Brain microvascular endothelial cell (primary cell): ENCODE measurements around the gene SPATA18.
A peak's percentile ranks its signal among the peaks of the same experiment; 100 is the strongest.

Experiments used
- DNase-seq: peaks from one replicate; pipeline ENCODE4 v3.0.0-alpha.2; 2020
- H3K27ac ChIP-seq: fragments of 250-450 bp; sonication (Bioruptor Pico); 2 replicates; pipeline ENCODE4 v1.5.1; 2020; ENCODE audit warnings: mild to moderate bottlenecking, moderate library complexity
- H3K27me3 ChIP-seq: fragments of 250-450 bp; sonication (Bioruptor Pico); replicated peaks from 2 replicates; pipeline ENCODE4 v1.5.1; 2020; ENCODE audit warnings: mild to moderate bottlenecking
- H3K36me3 ChIP-seq: fragments of 250-450 bp; sonication (Bioruptor Pico); replicated peaks from 2 replicates; pipeline ENCODE4 v1.5.1; 2020; ENCODE audit warnings: mild to moderate bottlenecking
- H3K4me3 ChIP-seq: 2 replicates; pipeline ENCODE4 v1.5.1; 2011; ENCODE audit warnings: low read depth, mild to moderate bottlenecking, control low read depth, low read length, moderate library complexity
- in situ Hi-C: cut with HindIII; loops from 2 replicates; pipeline ENCODE4 v1.10.0; 2017; ENCODE audit warnings: low sequenced_read_pairs, low pct_ligation_motif_present
- TF ChIP-seq, protein P1 (sequence below): IDR thresholded peaks from 2 replicates; pipeline ENCODE4 v1.5.1; 2011; ENCODE audit warnings: low read depth, mild to moderate bottlenecking, moderate library complexity, low read length, control low read depth, inconsistent platforms; ENCODE audit errors: missing control alignments

The SPATA18 gene

GRCh38 chr4:52051213-52051614, at the start of gene SPATA18:
SPATA18 (plus strand) TSS chr4:52051304; CDS start chr4:52051705, 401 bp downstream.
- Histone ChIP-seq H3K36me3 (no peaks in the 10 kb centered on the region), H3K4me3 (peak within 1 kb of the TSS; percentile 69), H3K27ac (peak within 1 kb of the TSS; percentile 29), H3K27me3 (peaks cover 2% of the 10 kb centered on the region)
- DNase-seq = no peak
- in situ Hi-C loops = no loop called here
- TF ChIP-seq, protein P1, sequence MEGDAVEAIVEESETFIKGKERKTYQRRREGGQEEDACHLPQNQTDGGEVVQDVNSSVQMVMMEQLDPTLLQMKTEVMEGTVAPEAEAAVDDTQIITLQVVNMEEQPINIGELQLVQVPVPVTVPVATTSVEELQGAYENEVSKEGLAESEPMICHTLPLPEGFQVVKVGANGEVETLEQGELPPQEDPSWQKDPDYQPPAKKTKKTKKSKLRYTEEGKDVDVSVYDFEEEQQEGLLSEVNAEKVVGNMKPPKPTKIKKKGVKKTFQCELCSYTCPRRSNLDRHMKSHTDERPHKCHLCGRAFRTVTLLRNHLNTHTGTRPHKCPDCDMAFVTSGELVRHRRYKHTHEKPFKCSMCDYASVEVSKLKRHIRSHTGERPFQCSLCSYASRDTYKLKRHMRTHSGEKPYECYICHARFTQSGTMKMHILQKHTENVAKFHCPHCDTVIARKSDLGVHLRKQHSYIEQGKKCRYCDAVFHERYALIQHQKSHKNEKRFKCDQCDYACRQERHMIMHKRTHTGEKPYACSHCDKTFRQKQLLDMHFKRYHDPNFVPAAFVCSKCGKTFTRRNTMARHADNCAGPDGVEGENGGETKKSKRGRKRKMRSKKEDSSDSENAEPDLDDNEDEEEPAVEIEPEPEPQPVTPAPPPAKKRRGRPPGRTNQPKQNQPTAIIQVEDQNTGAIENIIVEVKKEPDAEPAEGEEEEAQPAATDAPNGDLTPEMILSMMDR = no peak

GRCh38 chr4:52001616-52002015, 49.5 kb upstream of the SPATA18 start:
- Histone ChIP-seq H3K27ac (no peak overlapping the region), H3K4me3 (no peak overlapping the region), H3K36me3 (no peaks in the 10 kb centered on the region), H3K27me3 (no peaks in the 10 kb centered on the region)
- TF ChIP-seq, protein P1 = no peak
- in situ Hi-C loops = no loop called here
- DNase-seq = no peak

DNA sequence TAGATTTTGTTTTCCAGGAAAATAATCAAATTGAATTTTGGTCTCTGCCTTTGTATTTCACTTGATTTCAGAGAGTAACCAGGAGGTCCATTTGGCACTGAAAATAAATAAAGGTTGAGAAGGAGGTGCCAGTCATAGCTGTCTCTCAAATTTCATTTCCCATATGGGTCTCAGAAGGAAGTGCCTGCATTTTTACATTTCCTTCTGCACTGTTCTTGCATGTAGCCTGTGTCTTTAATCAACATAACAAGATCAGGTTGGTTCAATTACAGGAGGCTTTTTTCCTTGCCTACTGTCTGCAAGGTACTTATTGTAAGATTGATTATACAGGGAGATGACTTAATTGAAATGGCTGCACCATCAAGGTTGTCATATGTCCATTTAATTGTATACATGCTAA, 46.7 kb upstream of the SPATA18 start:
- H3K36me3 ChIP-seq = no peaks in the 10 kb centered on the region
- in situ Hi-C loops = no loop called here
- TF ChIP-seq, protein P1 = no peak

GRCh38 chr4:52005604-52006273, 45.4 kb upstream of the SPATA18 start:
- Histone ChIP-seq H3K36me3 (no peaks in the 10 kb centered on the region), H3K27me3 (no peaks in the 10 kb centered on the region), H3K27ac (no peak overlapping the region), H3K4me3 (no peak overlapping the region)
- in situ Hi-C loops = no loop called here
- no peak for DNase-seq
- TF ChIP-seq, protein P1 = no peak

More for the DNA sequence above, 46.7 kb upstream of the SPATA18 start:
- DNase-seq = no peak
- Histone ChIP-seq H3K4me3 (no peak overlapping the region), H3K27ac (no peak overlapping the region), H3K27me3 (no peaks in the 10 kb centered on the region)

DNA sequence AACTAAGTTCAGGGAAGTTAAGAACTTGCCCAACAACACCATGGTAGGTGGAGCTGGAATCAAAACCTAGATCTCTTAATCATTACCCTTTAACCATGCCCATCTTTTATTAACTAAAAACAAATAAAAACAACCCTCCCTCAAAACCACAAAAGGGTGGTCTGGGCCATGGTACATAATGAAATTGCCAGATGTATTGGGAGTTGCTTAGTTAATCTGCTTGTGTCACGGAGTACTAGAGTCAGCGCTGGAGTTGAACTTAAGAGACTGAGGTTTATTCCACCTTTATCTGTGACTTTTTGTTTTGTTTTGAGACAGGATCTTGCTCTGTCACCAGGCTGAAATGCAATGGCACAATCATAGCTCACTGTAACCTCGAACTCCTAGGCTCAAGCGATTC, 44.2 kb upstream of the SPATA18 start:
- in situ Hi-C loops = no loop called here
- no peaks in the 10 kb centered on the region for H3K27me3 ChIP-seq
- no peak for DNase-seq
- no peak overlapping the region for H3K27ac ChIP-seq
- TF ChIP-seq, protein P1 = no peak
- H3K36me3 ChIP-seq = no peaks in the 10 kb centered on the region
- H3K4me3 ChIP-seq = no peak overlapping the region

DNA sequence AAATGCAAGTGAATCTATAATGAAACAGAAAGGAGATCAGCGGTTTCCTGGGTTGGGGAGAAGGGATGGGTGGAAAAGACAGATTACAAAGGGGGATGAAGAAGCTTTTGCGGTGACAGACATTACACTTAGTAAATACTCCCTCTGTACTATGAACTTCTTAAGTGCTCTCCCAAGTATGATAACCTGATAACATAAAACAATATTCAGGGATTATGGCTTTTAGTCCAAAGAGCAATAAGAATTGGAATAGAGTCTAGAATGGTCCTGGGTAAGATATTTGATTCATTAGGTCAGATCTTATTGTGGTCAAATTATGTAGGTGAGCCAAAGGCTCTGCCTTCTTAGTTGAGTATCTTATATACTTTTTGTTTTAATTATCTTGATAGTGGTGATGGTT, 40.1 kb upstream of the SPATA18 start:
- in situ Hi-C loops = no loop called here
- DNase-seq = no peak
- no peak overlapping the region for H3K4me3 ChIP-seq

More for the DNA sequence above, 40.1 kb upstream of the SPATA18 start:
- Histone ChIP-seq H3K27ac (no peak overlapping the region), H3K27me3 (no peaks in the 10 kb centered on the region), H3K36me3 (no peaks in the 10 kb centered on the region)
- TF ChIP-seq, protein P1 = no peak
